Tibial nerve (tissue), 4 donors: ENCODE results near the gene DGCR2. TPM values are rescaled to one million over a fixed set of nuclear protein-coding genes. Genes with fewer than 3 reads are reported as not detected.

ENCODE experiments used
- DNase-seq, 2 donors: peaks; one replicate each; pipeline ENCODE4 v3.0.0-alpha.2; 2019; ENCODE audit warnings: low spot score in 2 of 2
- H3K27ac ChIP-seq, 4 donors: fragments of 200-600 bp; sonication (generic) in 3 of 4; one replicate each; pipeline ENCODE4 v1.5.1; 2017 to 2019; ENCODE audit warnings: mild to moderate bottlenecking in 1 of 4
- H3K27me3 ChIP-seq, 2 donors: fragments of 200-600 bp; sonication (generic) in 1 of 2; one replicate each; pipeline versions ENCODE4 v1.5.1 to v1.6.0; 2017 to 2019
- H3K36me3 ChIP-seq, 3 donors: fragments of 200-600 bp; sonication (generic); one replicate each; pipeline ENCODE4 v1.5.1; 2018 to 2019
- H3K4me1 ChIP-seq, 4 donors: fragments of 200-600 bp; sonication (generic) in 3 of 4; one replicate each; pipeline ENCODE4 v1.5.1; 2017 to 2019
- H3K4me3 ChIP-seq, 4 donors: fragments of 200-600 bp; sonication (generic) in 3 of 4; one replicate each; pipeline ENCODE4 v1.5.1; 2017 to 2019; ENCODE audit warnings: mild to moderate bottlenecking in 1 of 4, moderate library complexity in 1 of 4
- H3K9me3 ChIP-seq, 4 donors: fragments of 200-600 bp; sonication (generic) in 3 of 4; one replicate each; pipeline ENCODE4 v1.5.1; 2017 to 2019
- EP300 ChIP-seq, 2 donors: sonication (generic); formaldehyde crosslinking; IDR thresholded peaks; one replicate each; pipeline ENCODE4 v1.6.1; 2017; ENCODE audit warnings: antibody characterized with exemption in 2 of 2, mild to moderate bottlenecking in 1 of 2
- POLR2A ChIP-seq, 2 donors: fragments of 450-650 bp; IDR thresholded peaks; one replicate each; pipeline ENCODE4 v1.6.1; 2017; ENCODE audit warnings: antibody characterized with exemption in 2 of 2, mild to moderate bottlenecking in 2 of 2, moderate library complexity in 2 of 2
- WGBS, 2 donors: methylation state at CpG; one replicate each; pipeline ENCODE4 v1.1.5; 2018; 5-methylcytosine and 5-hydroxymethylcytosine counted together
- total RNA-seq, 4 donors: library from RNA; depleted of rRNA; stranded (reverse); fragments of >200 nt; gene quantifications; one replicate each; pipeline ENCODE4 v1.1.0, GENCODE V29; 2016
- TF ChIP-seq, protein P1 (sequence below), 5 experiments: fragments of 200-600 bp in 3 of 5; fragments of 450-650 bp in 2 of 5; sonication (generic) in 3 of 5; IDR thresholded peaks; one replicate each; pipeline ENCODE4 v1.5.1; 2016 to 2019; ENCODE audit warnings: antibody characterized with exemption in 5 of 5, mild to moderate bottlenecking in 3 of 5, moderate library complexity in 2 of 5

The DGCR2 gene
- total RNA-seq, 4 donors from 2014 or later, result 57.6 to 68.0 (median 58.9) TPM

DNA sequence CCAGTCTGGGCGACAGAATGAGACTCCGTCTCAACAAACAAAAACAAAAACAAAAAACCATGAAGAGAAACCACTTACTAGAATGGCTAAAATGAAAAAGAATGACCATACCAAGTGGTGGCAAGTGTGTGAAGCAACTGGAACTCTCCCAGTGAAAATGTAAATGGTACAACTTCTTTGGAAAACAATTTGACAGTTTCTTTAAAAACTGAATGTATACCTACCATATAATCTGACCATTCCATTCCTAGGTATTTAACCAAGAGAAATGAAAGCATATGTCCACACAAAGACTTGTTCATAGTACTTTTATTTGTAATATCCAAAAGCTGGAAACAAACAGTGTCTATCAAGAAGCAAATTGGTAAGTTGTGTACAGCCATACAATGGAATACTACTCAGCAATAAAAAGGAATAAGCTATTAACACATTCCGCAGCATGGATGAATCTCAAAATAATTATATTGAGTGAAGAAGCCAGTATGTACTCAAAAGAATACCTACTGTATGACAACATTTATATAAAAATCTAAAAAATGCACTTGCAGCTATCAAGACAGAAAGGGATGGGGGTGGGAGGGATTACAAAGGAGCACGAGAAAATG lies 27.7 kb downstream of the DGCR2 start:
- WGBS, 2 donors, result 95 to 97% methylated on average over 4 of the region's 4 CpGs
- no peak overlapping the region for H3K27ac ChIP-seq
- TF ChIP-seq EP300 (IDR thresholded peaks at IDR 0.05) (no peak), POLR2A (IDR thresholded peaks at IDR 0.05) (no peak)
- TF ChIP-seq, protein P1, sequence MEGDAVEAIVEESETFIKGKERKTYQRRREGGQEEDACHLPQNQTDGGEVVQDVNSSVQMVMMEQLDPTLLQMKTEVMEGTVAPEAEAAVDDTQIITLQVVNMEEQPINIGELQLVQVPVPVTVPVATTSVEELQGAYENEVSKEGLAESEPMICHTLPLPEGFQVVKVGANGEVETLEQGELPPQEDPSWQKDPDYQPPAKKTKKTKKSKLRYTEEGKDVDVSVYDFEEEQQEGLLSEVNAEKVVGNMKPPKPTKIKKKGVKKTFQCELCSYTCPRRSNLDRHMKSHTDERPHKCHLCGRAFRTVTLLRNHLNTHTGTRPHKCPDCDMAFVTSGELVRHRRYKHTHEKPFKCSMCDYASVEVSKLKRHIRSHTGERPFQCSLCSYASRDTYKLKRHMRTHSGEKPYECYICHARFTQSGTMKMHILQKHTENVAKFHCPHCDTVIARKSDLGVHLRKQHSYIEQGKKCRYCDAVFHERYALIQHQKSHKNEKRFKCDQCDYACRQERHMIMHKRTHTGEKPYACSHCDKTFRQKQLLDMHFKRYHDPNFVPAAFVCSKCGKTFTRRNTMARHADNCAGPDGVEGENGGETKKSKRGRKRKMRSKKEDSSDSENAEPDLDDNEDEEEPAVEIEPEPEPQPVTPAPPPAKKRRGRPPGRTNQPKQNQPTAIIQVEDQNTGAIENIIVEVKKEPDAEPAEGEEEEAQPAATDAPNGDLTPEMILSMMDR (IDR thresholded peaks at IDR 0.05), result no peak

DNA sequence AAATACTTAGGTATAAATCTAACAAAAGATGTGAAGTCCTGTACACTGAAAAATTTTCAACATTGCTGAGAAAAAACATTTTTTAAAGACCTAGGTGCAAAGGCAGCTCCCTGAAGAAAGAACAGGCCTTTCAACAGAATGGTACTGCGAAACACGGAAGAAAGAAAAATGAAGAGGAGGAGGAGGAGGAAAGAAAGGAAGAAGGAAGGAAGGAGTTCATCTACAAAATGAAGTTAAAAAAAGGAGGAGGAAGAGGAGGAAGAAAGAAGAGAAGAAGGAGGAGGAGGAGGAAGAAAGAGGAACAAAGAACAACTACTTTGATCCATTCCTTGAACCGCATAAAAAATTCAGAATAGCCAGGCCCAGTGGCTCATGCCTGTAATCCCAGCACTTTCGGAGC lies 29.5 kb downstream of the DGCR2 start:
- DNase-seq, result no peak
- no peak overlapping the region for H3K27ac ChIP-seq
- H3K4me1 ChIP-seq, result peaks cover 0 to 18% (median 3%) of the 10 kb centered on the region in 4 donors
- H3K9me3 ChIP-seq, result no peaks in the 10 kb centered on the region
- WGBS, 2 donors, result 85 to 88% methylated on average over 4 of the region's 4 CpGs
- H3K36me3 ChIP-seq, result peaks cover 0 to 23% (median 0%) of the 10 kb centered on the region in 3 donors
- no peak overlapping the region for H3K4me3 ChIP-seq
- no peaks in the 10 kb centered on the region for H3K27me3 ChIP-seq
- TF ChIP-seq EP300 (IDR thresholded peaks at IDR 0.05), result no peak
- TF ChIP-seq POLR2A (IDR thresholded peaks at IDR 0.05), result no peak
- TF ChIP-seq, protein P1 (IDR thresholded peaks at IDR 0.05), result no peak

More for the DNA sequence above, 27.7 kb downstream of the DGCR2 start:
- no peak overlapping the region for H3K4me3 ChIP-seq
- DNase-seq, result no peak
- H3K36me3 ChIP-seq, result peaks cover 0 to 16% (median 0%) of the 10 kb centered on the region in 3 donors
- H3K27me3 ChIP-seq, result no peaks in the 10 kb centered on the region
- H3K9me3 ChIP-seq, result no peaks in the 10 kb centered on the region
- H3K4me1 ChIP-seq, result peaks cover 0 to 25% (median 4%) of the 10 kb centered on the region in 4 donors

DNA sequence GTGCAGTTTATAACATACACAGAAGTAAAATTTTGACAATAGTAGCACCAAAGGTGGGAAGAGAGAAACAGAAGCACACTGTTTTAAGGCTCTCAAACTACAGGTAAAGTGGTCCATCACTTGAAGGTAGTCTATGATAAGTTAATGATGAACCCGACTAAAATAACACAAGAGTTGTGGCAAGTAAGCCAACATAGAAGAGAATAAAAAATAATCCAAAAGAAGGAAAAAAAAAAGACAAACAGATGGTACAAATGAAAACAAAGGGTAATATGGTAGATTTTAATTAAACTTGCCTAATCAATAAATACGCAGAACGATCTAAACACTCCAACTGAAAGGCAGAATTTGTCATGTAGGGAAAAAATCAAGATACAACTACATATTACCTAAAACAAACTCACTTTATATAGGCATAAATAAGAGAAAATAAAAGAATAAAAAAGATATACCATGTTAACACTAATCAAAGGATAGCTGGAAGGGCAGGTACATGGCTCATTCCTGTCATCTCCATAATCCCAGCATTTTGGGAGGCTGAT lies 31.6 kb downstream of the DGCR2 start:
- Histone ChIP-seq H3K4me1 (peaks cover 0 to 20% (median 12%) of the 10 kb centered on the region in 4 donors), H3K36me3 (peaks cover 0 to 26% (median 0%) of the 10 kb centered on the region in 3 donors), H3K27me3 (no peaks in the 10 kb centered on the region), H3K27ac (no peak overlapping the region), H3K4me3 (no peak overlapping the region), H3K9me3 (no peaks in the 10 kb centered on the region)
- no peak for DNase-seq
- WGBS, 2 donors, result 58 to 79% methylated on average over 3 of the region's 3 CpGs
- TF ChIP-seq, protein P1 (IDR thresholded peaks at IDR 0.05), result no peak
- TF ChIP-seq POLR2A (IDR thresholded peaks at IDR 0.05) (no peak), EP300 (IDR thresholded peaks at IDR 0.05) (no peak)

DNA sequence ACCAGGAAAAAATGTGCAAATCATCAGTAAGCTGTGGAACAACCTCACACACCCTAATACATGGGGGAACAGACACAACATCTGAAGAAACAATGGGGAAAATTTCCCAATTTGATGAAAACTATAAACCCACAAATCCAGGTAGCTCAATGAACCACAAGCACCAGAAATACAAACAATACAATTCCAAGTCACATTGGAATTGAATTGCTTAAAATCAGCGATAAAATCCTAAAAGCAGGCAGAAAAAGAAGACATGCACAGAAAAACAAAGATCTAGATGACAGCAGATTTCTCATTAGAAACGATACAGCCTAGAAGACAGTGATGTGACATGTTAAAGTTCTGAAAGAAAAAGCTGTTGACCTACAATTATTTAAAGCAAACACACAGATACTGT lies 32.0 kb downstream of the DGCR2 start:
- 78 to 89% methylated on average over 2 of the region's 2 CpGs for WGBS, 2 donors
- Histone ChIP-seq H3K9me3 (no peaks in the 10 kb centered on the region), H3K36me3 (peaks cover 0 to 26% (median 0%) of the 10 kb centered on the region in 3 donors), H3K27ac (no peak overlapping the region), H3K4me1 (peaks cover 0 to 24% (median 17%) of the 10 kb centered on the region in 4 donors), H3K4me3 (no peak overlapping the region), H3K27me3 (no peaks in the 10 kb centered on the region)
- TF ChIP-seq EP300 (IDR thresholded peaks at IDR 0.05), result no peak
- no peak for TF ChIP-seq POLR2A (IDR thresholded peaks at IDR 0.05)
- TF ChIP-seq, protein P1 (IDR thresholded peaks at IDR 0.05), result no peak
- no peak for DNase-seq

DNA sequence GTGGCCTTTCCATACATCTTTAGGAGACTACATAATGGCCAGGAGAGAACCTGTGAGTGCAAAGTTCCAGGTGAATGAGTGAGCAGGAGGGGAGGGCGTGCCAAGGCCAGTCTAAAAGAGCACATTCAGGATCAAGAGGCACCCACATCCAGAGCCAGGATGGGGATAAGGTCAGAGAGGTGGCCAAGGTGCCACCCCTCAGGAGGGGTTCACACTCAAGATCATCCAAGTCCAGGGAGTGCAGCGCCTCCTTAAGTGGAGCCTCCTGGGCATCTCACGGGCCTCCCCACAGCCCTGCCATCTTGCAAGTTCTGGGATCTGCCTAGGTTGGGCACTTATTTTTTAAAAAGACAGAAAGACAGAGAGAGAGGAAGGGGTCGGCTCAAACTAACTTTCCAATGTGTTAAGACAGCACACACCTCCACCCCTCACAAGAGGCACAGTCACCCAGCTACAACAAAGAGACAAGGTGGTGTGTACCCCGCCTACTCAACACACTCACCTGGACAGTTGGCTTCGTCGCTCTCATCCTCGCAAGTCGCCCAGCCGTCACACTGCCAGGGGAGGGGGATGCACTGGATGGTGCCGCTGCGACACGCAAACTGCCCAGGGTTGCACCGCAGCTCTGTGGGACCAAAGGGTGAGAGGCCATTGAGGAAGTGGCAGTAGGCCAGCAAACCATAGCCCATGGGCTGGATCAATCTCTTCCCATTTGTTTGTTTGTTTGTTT lies 33.2 kb downstream of the DGCR2 start:
- Histone ChIP-seq H3K4me1 (peaks cover 0 to 30% (median 18%) of the 10 kb centered on the region in 4 donors), H3K36me3 (peaks cover 0 to 24% (median 0%) of the 10 kb centered on the region in 3 donors), H3K27ac (no peak overlapping the region), H3K27me3 (no peaks in the 10 kb centered on the region), H3K4me3 (no peak overlapping the region), H3K9me3 (no peaks in the 10 kb centered on the region)
- TF ChIP-seq, protein P1 (IDR thresholded peaks at IDR 0.05), result no peak
- no peak for TF ChIP-seq EP300 (IDR thresholded peaks at IDR 0.05)
- no peak for TF ChIP-seq POLR2A (IDR thresholded peaks at IDR 0.05)
- DNase-seq, result no peak
- 97% methylated on average over 13 to 14 of the region's 14 CpGs for WGBS, 2 donors
